GM12878 (cell line): ENCODE measurements around the gene CSMD2. TPM values are rescaled to one million over a fixed set of nuclear protein-coding genes. Genes with fewer than 3 reads are reported as not detected.

Source experiments
- ATAC-seq: fragments of 200-7000 bp; cut with Tn5 transposase; 3 replicates; pipeline ENCODE4 v1.9.1; 2020; ENCODE audit warnings: mild to moderate bottlenecking, moderate library complexity
- BruUV-seq: library from RNA; stranded (reverse); fragments of 400-500 nt; replicated peaks from 2 replicates; lab custom pipeline; 2021; lab: Mats Ljungman, UMichigan
- CTCF ChIA-PET: fragments of 300-600 bp; sonication (Branson Sonifier 250); formaldehyde crosslinking; extraction: SDS; loops from one replicate; lab custom pipeline; 2021; ENCODE audit warnings: inconsistent platforms; lab: Yijun Ruan, JAX
- POLR2A ChIA-PET: fragments of 350-600 bp; formaldehyde crosslinking; extraction: SDS; loops from one replicate; lab custom pipeline; 2021; ENCODE audit warnings: inconsistent platforms; lab: Charles Lee
- RAD21 ChIA-PET: fragments of 300-600 bp; sonication (Branson Sonifier 250); formaldehyde crosslinking; loops from one replicate; lab custom pipeline; 2023; ENCODE audit warnings: antibody characterized with exemption; ENCODE audit not compliant: unreplicated experiment; lab: Charles Lee
- SMC1A ChIA-PET: fragments of 300-600 bp; sonication (Branson Sonifier 250); formaldehyde crosslinking; loops from one replicate; lab custom pipeline; 2023; ENCODE audit not compliant: unreplicated experiment, uncharacterized antibody; lab: Charles Lee
- DNase-seq: peaks from one replicate; pipeline ENCODE4 v3.0.0-alpha.2; 2011; ENCODE audit warnings: low read depth, low spot score
- FAIRE-seq: peaks from 3 replicates; lab custom pipeline; 2011; peaks lifted over from hg19 to GRCh38; lab: Jason Lieb, UNC
- H2AFZ ChIP-seq: 2 replicates; pipeline ENCODE4 v1.6.0; 2011; ENCODE audit warnings: low read depth, low read length, control low read depth; ENCODE audit not compliant: control insufficient read depth
- H3K27ac ChIP-seq: 2 replicates; pipeline ENCODE4 v1.5.1; 2011; ENCODE audit warnings: control low read depth; ENCODE audit not compliant: control insufficient read depth, insufficient read depth
- H3K27me3 ChIP-seq, 2 experiments: replicated peaks in 1 of 2; 2 replicates each; pipeline versions ENCODE4 v1.6.0 to v1.6.1; 2011; ENCODE audit warnings: low read length in 1 of 2; ENCODE audit not compliant: control insufficient read depth in 2 of 2, insufficient read depth in 2 of 2
- H3K36me3 ChIP-seq, 2 experiments: 2 replicates each; pipeline ENCODE4 v1.5.1; 2011; ENCODE audit warnings: low read length in 1 of 2; ENCODE audit not compliant: control insufficient read depth in 2 of 2, insufficient read depth in 2 of 2
- H3K4me1 ChIP-seq: 2 replicates; pipeline ENCODE4 v1.6.1; 2011; ENCODE audit warnings: mild to moderate bottlenecking, low read length, moderate library complexity, mixed read lengths; ENCODE audit not compliant: control insufficient read depth, insufficient read depth
- H3K4me2 ChIP-seq: 2 replicates; pipeline ENCODE4 v1.6.0; 2011; ENCODE audit warnings: control low read depth; ENCODE audit not compliant: control insufficient read depth, insufficient read depth
- H3K4me3 ChIP-seq: fragments of 200-600 bp; sonication (generic); 2 replicates; pipeline ENCODE4 v1.5.1; 2016
- H3K79me2 ChIP-seq: 2 replicates; pipeline ENCODE4 v1.6.0; 2011; ENCODE audit warnings: low read length; ENCODE audit not compliant: control insufficient read depth, insufficient read depth
- H3K9ac ChIP-seq: 2 replicates; pipeline ENCODE4 v1.8.0; 2011; ENCODE audit warnings: low read length, control low read depth, mixed read lengths; ENCODE audit not compliant: control insufficient read depth, insufficient read depth
- H3K9me3 ChIP-seq: replicated peaks from 3 replicates; pipeline ENCODE4 v1.5.1; 2011; ENCODE audit warnings: mild to moderate bottlenecking, low read length; ENCODE audit not compliant: control insufficient read depth, insufficient read depth
- H4K20me1 ChIP-seq: 2 replicates; pipeline ENCODE4 v1.6.0; 2011; ENCODE audit not compliant: control insufficient read depth, insufficient read depth
- ATF7 ChIP-seq: fragments of 450-650 bp; IDR thresholded peaks from 2 replicates; pipeline ENCODE4 v1.6.1; 2016; ENCODE audit warnings: low read depth, mild to moderate bottlenecking
- ESRRA ChIP-seq: IDR thresholded peaks from 2 replicates; pipeline ENCODE4 v1.6.1; 2012; ENCODE audit warnings: mild to moderate bottlenecking, low read length, improper control_type of control experiment
- IRF5 ChIP-seq: fragments of 450-650 bp; IDR thresholded peaks from 2 replicates; pipeline ENCODE4 v1.6.1; 2017; ENCODE audit warnings: borderline replicate concordance
- MEF2B ChIP-seq: fragments of 450-650 bp; IDR thresholded peaks from 2 replicates; pipeline ENCODE4 v1.6.1; 2018; ENCODE audit warnings: mild to moderate bottlenecking, moderate library complexity; ENCODE audit not compliant: partially characterized antibody, poor library complexity, severe bottlenecking
- MYB ChIP-seq: fragments of 150-350 bp; IDR thresholded peaks from 2 replicates; pipeline ENCODE4 v1.6.1; 2014; ENCODE audit warnings: mild to moderate bottlenecking, low read depth, low read length, borderline replicate concordance
- NR2C1 ChIP-seq: fragments of 450-650 bp; IDR thresholded peaks from 2 replicates; pipeline ENCODE4 v1.6.1; 2017; ENCODE audit warnings: antibody characterized with exemption, mild to moderate bottlenecking, moderate library complexity
- RFX5 ChIP-seq: IDR thresholded peaks from 2 replicates; pipeline ENCODE4 v1.6.1; 2011; ENCODE audit warnings: low read depth, low read length, improper control_type of control experiment
- SP1 ChIP-seq: IDR thresholded peaks from one replicate; pipeline ENCODE4 v1.6.1; 2011; ENCODE audit warnings: low read depth, low read length
- SPI1 ChIP-seq: IDR thresholded peaks from 2 replicates; pipeline ENCODE4 v1.6.1; 2011; ENCODE audit warnings: low read depth, mild to moderate bottlenecking, low read length, moderate library complexity, borderline replicate concordance; ENCODE audit not compliant: insufficient read depth
- TAF1 ChIP-seq: IDR thresholded peaks from 2 replicates; pipeline ENCODE4 v1.6.1; 2011; ENCODE audit warnings: mild to moderate bottlenecking, low read depth, low read length, borderline replicate concordance
- ZNF217 ChIP-seq: fragments of 450-650 bp; IDR thresholded peaks from 2 replicates; pipeline ENCODE4 v1.6.1; 2017; ENCODE audit warnings: antibody characterized with exemption, mild to moderate bottlenecking
- ZNF274 ChIP-seq: IDR thresholded peaks from one replicate; pipeline ENCODE4 v1.8.0; 2011; ENCODE audit not compliant: insufficient read length, insufficient read depth
- WGBS: methylation state at CpG from one replicate; pipeline ENCODE4 v1.1.6; 2016; ENCODE audit warnings: low lambda C conversion rate; ENCODE audit not compliant: insufficient replicate concordance, insufficient coverage; ENCODE audit errors: missing lambda C conversion rate; 5-methylcytosine and 5-hydroxymethylcytosine counted together
- in situ Hi-C: fragments of 300-500 bp; cut with MboI; formaldehyde crosslinking; loops from 9 replicates; pipeline ENCODE4 v1.14.3; 2018; ENCODE audit warnings: mixed read lengths
- intact Hi-C: fragments of 100-400 bp; cut with micrococcal nuclease; formaldehyde crosslinking; loops from one replicate; pipeline ENCODE4 v1.14.2; 2022; ENCODE audit not compliant: unreplicated experiment
- polyA plus RNA-seq, 11 experiments: library from polyadenylated mRNA; depleted of rRNA in 4 of 11; unstranded in 6 of 11; stranded (reverse) in 5 of 11; fragments of >200 nt; fragmentation: Nextera tagmentation in 4 of 11; fragmentation: Illumina TruSeq in 1 of 11; extraction: Ambion mirVana in 4 of 11; extraction: Trizol in 1 of 11; gene quantifications; 1 replicate in 1 of 11; 2 replicates in 10 of 11; pipeline versions ENCODE4 v1.2.1 to v1.2.3, GENCODE V29; 2011 to 2016; ENCODE audit warnings: inconsistent platforms in 2 of 11, missing spikeins in 2 of 11, low read depth in 1 of 11
- total RNA-seq, 4 experiments: library from RNA; depleted of rRNA in 3 of 4; stranded (reverse); fragments of >200 nt in 3 of 4; fragmentation: Illumina TruSeq in 1 of 4; extraction: Trizol in 1 of 4; gene quantifications; 2 replicates each; pipeline versions ENCODE4 v1.2.1 to v1.2.3, GENCODE V29; 2013 to 2021
- TF ChIP-seq, protein P1 (sequence below): fragments of 450-650 bp; IDR thresholded peaks from 2 replicates; pipeline ENCODE4 v1.6.1; 2017; ENCODE audit warnings: mild to moderate bottlenecking
- TF ChIP-seq, protein P2 (sequence below): fragments of 450-650 bp; IDR thresholded peaks from 2 replicates; pipeline ENCODE4 v1.6.1; 2014; ENCODE audit warnings: mild to moderate bottlenecking

Gene CSMD2
- total and polyA plus RNA-seq, 10 of the 15 experiments (the other 5 are each of a cell fraction or from before 2014, with no cell fraction given) = under 0.01 TPM; not detected in 9

- no peak for TF ChIP-seq RFX5
- no peak for TF ChIP-seq IRF5
- no peak for TF ChIP-seq ZNF274
- TF ChIP-seq ZNF217 = no peak
- TF ChIP-seq, protein P1, sequence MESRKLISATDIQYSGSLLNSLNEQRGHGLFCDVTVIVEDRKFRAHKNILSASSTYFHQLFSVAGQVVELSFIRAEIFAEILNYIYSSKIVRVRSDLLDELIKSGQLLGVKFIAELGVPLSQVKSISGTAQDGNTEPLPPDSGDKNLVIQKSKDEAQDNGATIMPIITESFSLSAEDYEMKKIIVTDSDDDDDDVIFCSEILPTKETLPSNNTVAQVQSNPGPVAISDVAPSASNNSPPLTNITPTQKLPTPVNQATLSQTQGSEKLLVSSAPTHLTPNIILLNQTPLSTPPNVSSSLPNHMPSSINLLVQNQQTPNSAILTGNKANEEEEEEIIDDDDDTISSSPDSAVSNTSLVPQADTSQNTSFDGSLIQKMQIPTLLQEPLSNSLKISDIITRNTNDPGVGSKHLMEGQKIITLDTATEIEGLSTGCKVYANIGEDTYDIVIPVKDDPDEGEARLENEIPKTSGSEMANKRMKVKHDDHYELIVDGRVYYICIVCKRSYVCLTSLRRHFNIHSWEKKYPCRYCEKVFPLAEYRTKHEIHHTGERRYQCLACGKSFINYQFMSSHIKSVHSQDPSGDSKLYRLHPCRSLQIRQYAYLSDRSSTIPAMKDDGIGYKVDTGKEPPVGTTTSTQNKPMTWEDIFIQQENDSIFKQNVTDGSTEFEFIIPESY = no peak
- no peak for TF ChIP-seq ATF7
- TF ChIP-seq TAF1 = no peak
These were observed 162.2 kb downstream of the CSMD2 start (continued) for GRCh38 chr1:34002810-34003209.

DNA sequence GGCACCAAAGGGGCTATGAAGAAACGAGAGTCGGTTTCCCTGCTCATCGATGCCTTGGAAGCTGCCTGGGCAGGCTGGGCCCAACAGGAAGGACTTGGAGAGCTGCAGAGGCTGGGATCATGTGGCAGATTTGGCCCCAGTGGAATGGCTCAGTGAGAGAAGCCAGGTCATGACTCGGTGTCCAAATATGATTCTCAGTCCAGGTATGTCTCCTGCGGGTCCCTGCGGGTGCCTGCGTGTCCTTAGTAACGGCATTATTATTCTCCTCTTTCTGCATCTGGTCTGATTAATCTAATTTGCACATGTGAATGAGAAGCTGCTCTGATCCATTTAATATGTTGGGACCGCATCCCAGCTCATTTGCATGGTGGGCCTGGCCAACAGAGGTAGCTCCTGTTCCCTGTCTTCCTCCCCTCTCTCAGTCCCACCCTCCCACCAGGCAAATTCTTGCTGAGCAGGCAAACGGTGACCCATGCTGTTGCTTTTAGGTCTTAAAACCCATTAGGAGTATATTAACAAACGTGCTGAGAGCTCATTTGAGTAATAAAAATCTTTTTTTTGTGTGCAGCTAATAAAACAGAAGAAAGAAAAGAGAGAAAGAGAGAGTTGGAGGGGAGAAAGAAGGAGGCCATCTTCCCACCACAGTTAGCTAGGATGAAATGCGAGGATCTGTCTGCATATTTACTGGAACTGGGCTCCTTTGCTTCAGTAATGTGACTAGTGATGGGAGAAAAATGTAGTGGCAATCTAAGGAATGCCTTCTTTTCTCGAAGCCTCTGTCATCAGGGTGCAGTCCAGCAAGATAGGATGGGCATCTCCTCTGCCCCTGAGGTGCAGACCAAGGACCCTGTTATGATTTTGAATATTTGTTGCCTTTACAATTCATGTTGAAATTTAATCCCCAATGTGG is 167.6 kb downstream of the CSMD2 start:
- DNase-seq = no peak
- FAIRE-seq = no peak
- in situ Hi-C loops = no loop called here
- no peak overlapping the region for H3K4me2 ChIP-seq
- H3K27me3 ChIP-seq = no peaks in the 10 kb centered on the region
- ChIA-PET SMC1A (interaction anchor here (0.5 to 1.1 kb wide), 2 partner anchors 9 to 685 kb away, joined by 3 to 4 read pairs; no protein-coding TSS in a partner anchor), POLR2A (no interaction called here), RAD21 (no interaction called here), CTCF (no interaction called here)
- H3K4me3 ChIP-seq = no peak overlapping the region
- no TSS peak for BruUV-seq
- H3K9ac ChIP-seq = no peak overlapping the region
- H3K36me3 ChIP-seq = no peaks in the 10 kb centered on the region
- H3K79me2 ChIP-seq = no peaks in the 10 kb centered on the region
- no peak for TF ChIP-seq ZNF217
- no peak for TF ChIP-seq NR2C1
- TF ChIP-seq, protein P2, sequence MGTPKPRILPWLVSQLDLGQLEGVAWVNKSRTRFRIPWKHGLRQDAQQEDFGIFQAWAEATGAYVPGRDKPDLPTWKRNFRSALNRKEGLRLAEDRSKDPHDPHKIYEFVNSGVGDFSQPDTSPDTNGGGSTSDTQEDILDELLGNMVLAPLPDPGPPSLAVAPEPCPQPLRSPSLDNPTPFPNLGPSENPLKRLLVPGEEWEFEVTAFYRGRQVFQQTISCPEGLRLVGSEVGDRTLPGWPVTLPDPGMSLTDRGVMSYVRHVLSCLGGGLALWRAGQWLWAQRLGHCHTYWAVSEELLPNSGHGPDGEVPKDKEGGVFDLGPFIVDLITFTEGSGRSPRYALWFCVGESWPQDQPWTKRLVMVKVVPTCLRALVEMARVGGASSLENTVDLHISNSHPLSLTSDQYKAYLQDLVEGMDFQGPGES = no peak
- TF ChIP-seq ESRRA = no peak
- no peak for TF ChIP-seq SP1
- no peak for TF ChIP-seq MYB
- TF ChIP-seq SPI1 = no peak
- no peak for TF ChIP-seq MEF2B
- H3K27ac ChIP-seq = no peak overlapping the region
- H3K9me3 ChIP-seq = no peaks in the 10 kb centered on the region
- H4K20me1 ChIP-seq = no peaks in the 10 kb centered on the region
- no peak for ATAC-seq
- intact Hi-C loops = no loop called here
- H3K4me1 ChIP-seq = no peaks in the 10 kb centered on the region
- 40% methylated on average over 13 of the region's 13 CpGs for WGBS
- no peak overlapping the region for H2AFZ ChIP-seq
